ENCODE results near the gene PRR22. TPM values are rescaled to one million over a fixed set of nuclear protein-coding genes. Genes with fewer than 3 reads are reported as not detected.

Gene PRR22
- total and polyA plus RNA-seq, 2 experiments from 2014 or later = 0.13 to 2.9 TPM

DNA sequence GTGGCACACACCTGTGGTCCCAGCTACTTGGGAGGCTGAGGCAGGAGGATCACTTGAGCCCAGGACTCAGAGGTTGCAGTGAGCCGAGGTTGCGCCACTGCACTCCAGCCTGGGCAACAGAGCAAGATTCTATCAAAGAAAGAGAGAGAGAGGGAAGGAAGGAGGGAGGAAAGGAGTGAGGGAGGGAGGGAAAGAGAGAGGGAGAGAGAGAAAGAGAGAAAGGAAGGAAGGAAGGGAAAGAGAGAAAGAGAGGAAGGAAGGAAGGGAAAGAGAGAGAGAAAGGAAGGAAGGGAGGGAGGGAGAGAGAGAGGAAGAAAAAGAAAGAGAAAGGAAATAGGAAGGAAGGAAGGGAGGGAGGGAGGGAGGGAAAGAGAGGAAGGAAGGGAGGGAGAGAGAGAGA, 32.7 kb upstream of the PRR22 start:
- Histone ChIP-seq H3K4me3 (no peak overlapping the region), H3K4me2 (no peak overlapping the region), H2AFZ (no peak overlapping the region), H3K9me3 (ENCODE audit: low read depth) (no peaks in the 10 kb centered on the region), H3K27me3 (no peaks in the 10 kb centered on the region), H3K79me2 (no peaks in the 10 kb centered on the region), H3K27ac (no peak overlapping the region), H3K36me3 (replicated peaks; ENCODE audit: insufficient read depth, low read depth) (no peaks in the 10 kb centered on the region), H3K9me2 (replicated peaks; ENCODE audit: insufficient read depth) (no peaks in the 10 kb centered on the region), H4K20me1 (ENCODE audit: insufficient read depth, poor library complexity, severe bottlenecking) (no peaks in the 10 kb centered on the region), H3K4me1 (ENCODE audit: insufficient read depth) (no peaks in the 10 kb centered on the region)
- no peak for DNase-seq (ENCODE audit: low spot score)
- 96% methylated on average over 2 of the region's 2 CpGs for WGBS (ENCODE audit: low lambda C conversion rate, missing lambda C conversion rate)
- no peak for TF ChIP-seq EZH2 (IDR thresholded peaks at IDR 0.05; ENCODE audit: borderline replicate concordance)
- TF ChIP-seq, protein P1, sequence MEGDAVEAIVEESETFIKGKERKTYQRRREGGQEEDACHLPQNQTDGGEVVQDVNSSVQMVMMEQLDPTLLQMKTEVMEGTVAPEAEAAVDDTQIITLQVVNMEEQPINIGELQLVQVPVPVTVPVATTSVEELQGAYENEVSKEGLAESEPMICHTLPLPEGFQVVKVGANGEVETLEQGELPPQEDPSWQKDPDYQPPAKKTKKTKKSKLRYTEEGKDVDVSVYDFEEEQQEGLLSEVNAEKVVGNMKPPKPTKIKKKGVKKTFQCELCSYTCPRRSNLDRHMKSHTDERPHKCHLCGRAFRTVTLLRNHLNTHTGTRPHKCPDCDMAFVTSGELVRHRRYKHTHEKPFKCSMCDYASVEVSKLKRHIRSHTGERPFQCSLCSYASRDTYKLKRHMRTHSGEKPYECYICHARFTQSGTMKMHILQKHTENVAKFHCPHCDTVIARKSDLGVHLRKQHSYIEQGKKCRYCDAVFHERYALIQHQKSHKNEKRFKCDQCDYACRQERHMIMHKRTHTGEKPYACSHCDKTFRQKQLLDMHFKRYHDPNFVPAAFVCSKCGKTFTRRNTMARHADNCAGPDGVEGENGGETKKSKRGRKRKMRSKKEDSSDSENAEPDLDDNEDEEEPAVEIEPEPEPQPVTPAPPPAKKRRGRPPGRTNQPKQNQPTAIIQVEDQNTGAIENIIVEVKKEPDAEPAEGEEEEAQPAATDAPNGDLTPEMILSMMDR (IDR thresholded peaks at IDR 0.05; ENCODE audit: poor library complexity) = no peak
- TF ChIP-seq EZH2phosphoT487 (IDR thresholded peaks at IDR 0.05; ENCODE audit: low read depth, severe bottlenecking, unreplicated experiment) = no peak

DNA sequence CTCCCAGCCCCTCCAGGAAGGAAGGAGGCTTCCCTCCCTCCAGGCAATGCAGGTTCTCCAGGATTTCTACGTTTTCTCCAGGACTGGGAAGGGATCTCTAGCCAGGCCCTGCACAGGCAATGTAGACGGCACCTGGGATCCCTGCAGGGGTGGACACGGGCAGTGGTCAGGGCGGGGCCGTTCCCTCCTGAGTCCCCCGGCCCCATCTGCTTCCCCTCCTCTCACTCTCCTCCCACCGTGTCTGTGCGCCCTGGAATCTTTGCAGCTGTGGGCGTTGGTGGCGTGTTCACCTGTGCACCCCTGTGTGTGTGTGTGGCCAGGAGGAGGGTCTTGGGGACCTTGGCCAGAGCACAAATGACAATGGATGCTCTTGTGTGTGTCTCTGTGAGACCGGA, 30.3 kb upstream of the PRR22 start:
- H2AFZ ChIP-seq = no peak overlapping the region
- no peak overlapping the region for H3K4me2 ChIP-seq
- 86% methylated on average over 11 of the region's 11 CpGs for WGBS (ENCODE audit: low lambda C conversion rate, missing lambda C conversion rate)

GRCh38 chr19:5814123-5814851, 29.7 kb upstream of the PRR22 start:
- no peak for DNase-seq (ENCODE audit: low spot score)
- H3K4me2 ChIP-seq = no peak overlapping the region
- H3K9me2 ChIP-seq (replicated peaks; ENCODE audit: insufficient read depth) = no peaks in the 10 kb centered on the region
- H4K20me1 ChIP-seq (ENCODE audit: insufficient read depth, poor library complexity, severe bottlenecking) = no peaks in the 10 kb centered on the region
- H3K79me2 ChIP-seq = no peaks in the 10 kb centered on the region
- WGBS (ENCODE audit: low lambda C conversion rate, missing lambda C conversion rate) = 81% methylated on average over 9 of the region's 9 CpGs
- no peaks in the 10 kb centered on the region for H3K27me3 ChIP-seq
- no peaks in the 10 kb centered on the region for H3K9me3 ChIP-seq (ENCODE audit: low read depth)
- no peak overlapping the region for H3K4me3 ChIP-seq
- H3K4me1 ChIP-seq (ENCODE audit: insufficient read depth) = no peaks in the 10 kb centered on the region
- no peak overlapping the region for H2AFZ ChIP-seq
- no peak overlapping the region for H3K27ac ChIP-seq
- H3K36me3 ChIP-seq (replicated peaks; ENCODE audit: insufficient read depth, low read depth) = no peaks in the 10 kb centered on the region
- TF ChIP-seq EZH2 (IDR thresholded peaks at IDR 0.05; ENCODE audit: borderline replicate concordance) (no peak), EZH2phosphoT487 (IDR thresholded peaks at IDR 0.05; ENCODE audit: low read depth, severe bottlenecking, unreplicated experiment) (no peak)
- TF ChIP-seq, protein P1 (IDR thresholded peaks at IDR 0.05; ENCODE audit: poor library complexity) = no peak

More for the DNA sequence above, 30.3 kb upstream of the PRR22 start:
- no peak for DNase-seq (ENCODE audit: low spot score)
- Histone ChIP-seq H3K9me3 (ENCODE audit: low read depth) (no peaks in the 10 kb centered on the region), H3K27me3 (no peaks in the 10 kb centered on the region), H3K4me3 (no peak overlapping the region), H4K20me1 (ENCODE audit: insufficient read depth, poor library complexity, severe bottlenecking) (no peaks in the 10 kb centered on the region), H3K4me1 (ENCODE audit: insufficient read depth) (no peaks in the 10 kb centered on the region), H3K9me2 (replicated peaks; ENCODE audit: insufficient read depth) (no peaks in the 10 kb centered on the region), H3K27ac (no peak overlapping the region), H3K79me2 (no peaks in the 10 kb centered on the region), H3K36me3 (replicated peaks; ENCODE audit: insufficient read depth, low read depth) (no peaks in the 10 kb centered on the region)
- TF ChIP-seq EZH2phosphoT487 (IDR thresholded peaks at IDR 0.05; ENCODE audit: low read depth, severe bottlenecking, unreplicated experiment) = no peak
- TF ChIP-seq EZH2 (IDR thresholded peaks at IDR 0.05; ENCODE audit: borderline replicate concordance) = no peak
- TF ChIP-seq, protein P1 (IDR thresholded peaks at IDR 0.05; ENCODE audit: poor library complexity) = no peak

All from hepatocyte (in vitro differentiated cells).